Body of pancreas (tissue), 4 donors: Measurements from ENCODE around the gene CDH7. TPM values are rescaled to one million over a fixed set of nuclear protein-coding genes. Genes with fewer than 3 reads are reported as not detected.

Experiments used
- ATAC-seq: fragments of 150-250 bp; one replicate; pipeline ENCODE4 v1.9.1; 2016
- DNase-seq, 4 donors: peaks; one replicate each; pipeline ENCODE4 v3.0.0-alpha.2; 2019
- H3K27ac ChIP-seq, 4 donors: fragments of 200-600 bp; sonication (generic); 1 replicate in 3 of 4; 2 replicates in 1 of 4; pipeline versions ENCODE4 v1.5.1 to v1.6.1; 2016 to 2019; ENCODE audit warnings: mild to moderate bottlenecking in 1 of 4, mixed read lengths in 1 of 4, moderate library complexity in 1 of 4
- H3K27me3 ChIP-seq, 2 donors: fragments of 200-600 bp; sonication (generic); one replicate each; pipeline ENCODE4 v1.6.0; 2016; ENCODE audit warnings: mild to moderate bottlenecking in 1 of 2
- H3K36me3 ChIP-seq, 2 donors: fragments of 200-600 bp; sonication (generic); replicated peaks in 1 of 2; 2 replicates each; pipeline ENCODE4 v1.5.1; 2016; ENCODE audit warnings: low read depth in 2 of 2; ENCODE audit not compliant: insufficient read depth in 1 of 2
- H3K4me1 ChIP-seq: fragments of 200-600 bp; sonication (generic); one replicate; pipeline ENCODE4 v1.6.0; 2016
- H3K4me3 ChIP-seq, 2 donors: fragments of 200-600 bp; sonication (generic); 1 replicate in 1 of 2; 2 replicates in 1 of 2; pipeline ENCODE4 v1.5.1; 2016 to 2019
- H3K9me3 ChIP-seq, 3 donors: fragments of 200-600 bp; sonication (generic); 1 replicate in 2 of 3; 2 replicates in 1 of 3; pipeline ENCODE4 v1.5.1; 2016
- POLR2A ChIP-seq, 3 donors: fragments of 450-650 bp; IDR thresholded peaks; one replicate each; pipeline ENCODE4 v1.6.1; 2016; ENCODE audit warnings: antibody characterized with exemption in 3 of 3, mild to moderate bottlenecking in 2 of 3
- WGBS, 2 donors: methylation state at CpG; one replicate each; pipeline ENCODE4 v1.1.5; 2017; 5-methylcytosine and 5-hydroxymethylcytosine counted together
- intact Hi-C: fragments of 100-400 bp; cut with DNase I; formaldehyde crosslinking; loops from one replicate; pipeline ENCODE4 v1.15.1; 2023
- total RNA-seq, 2 donors: library from RNA; depleted of rRNA; stranded (reverse); fragments of >200 nt; gene quantifications; one replicate each; pipeline ENCODE4 v1.1.0, GENCODE V29; 2016
- TF ChIP-seq, protein P1 (sequence below), 7 experiments: fragments of 450-650 bp in 4 of 7; fragments of 200-600 bp in 3 of 7; sonication (generic) in 3 of 7; IDR thresholded peaks; one replicate each; pipeline ENCODE4 v1.5.1; 2016 to 2019; ENCODE audit warnings: antibody characterized with exemption in 7 of 7

Gene CDH7
- total RNA-seq, 2 donors from 2014 or later: not detected

DNA sequence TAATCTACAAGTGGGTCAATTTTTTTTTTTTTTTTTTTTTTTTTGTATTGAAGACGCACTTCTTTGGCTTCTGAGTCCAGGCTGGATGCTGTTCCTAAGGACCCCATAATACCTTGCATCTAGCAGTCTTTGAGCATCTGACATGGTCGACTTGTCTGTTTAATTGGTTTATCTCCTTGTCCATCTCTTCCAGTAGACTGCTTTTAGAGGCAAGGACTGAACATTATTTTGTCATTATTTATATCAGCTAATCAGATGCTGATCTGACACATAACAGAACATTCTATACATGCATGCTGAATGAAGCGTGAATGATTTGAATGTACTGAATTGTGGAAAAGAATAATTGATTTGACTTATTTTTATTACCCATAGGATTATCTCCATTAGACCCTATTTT lies 118.7 kb downstream of the CDH7 start:
- WGBS, 2 donors: 13 to 24% methylated on average over 2 to 3 of the region's 3 CpGs
- TF ChIP-seq, protein P1, sequence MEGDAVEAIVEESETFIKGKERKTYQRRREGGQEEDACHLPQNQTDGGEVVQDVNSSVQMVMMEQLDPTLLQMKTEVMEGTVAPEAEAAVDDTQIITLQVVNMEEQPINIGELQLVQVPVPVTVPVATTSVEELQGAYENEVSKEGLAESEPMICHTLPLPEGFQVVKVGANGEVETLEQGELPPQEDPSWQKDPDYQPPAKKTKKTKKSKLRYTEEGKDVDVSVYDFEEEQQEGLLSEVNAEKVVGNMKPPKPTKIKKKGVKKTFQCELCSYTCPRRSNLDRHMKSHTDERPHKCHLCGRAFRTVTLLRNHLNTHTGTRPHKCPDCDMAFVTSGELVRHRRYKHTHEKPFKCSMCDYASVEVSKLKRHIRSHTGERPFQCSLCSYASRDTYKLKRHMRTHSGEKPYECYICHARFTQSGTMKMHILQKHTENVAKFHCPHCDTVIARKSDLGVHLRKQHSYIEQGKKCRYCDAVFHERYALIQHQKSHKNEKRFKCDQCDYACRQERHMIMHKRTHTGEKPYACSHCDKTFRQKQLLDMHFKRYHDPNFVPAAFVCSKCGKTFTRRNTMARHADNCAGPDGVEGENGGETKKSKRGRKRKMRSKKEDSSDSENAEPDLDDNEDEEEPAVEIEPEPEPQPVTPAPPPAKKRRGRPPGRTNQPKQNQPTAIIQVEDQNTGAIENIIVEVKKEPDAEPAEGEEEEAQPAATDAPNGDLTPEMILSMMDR (IDR thresholded peaks at IDR 0.05): no peak
- H3K4me3 ChIP-seq: no peak overlapping the region

DNA sequence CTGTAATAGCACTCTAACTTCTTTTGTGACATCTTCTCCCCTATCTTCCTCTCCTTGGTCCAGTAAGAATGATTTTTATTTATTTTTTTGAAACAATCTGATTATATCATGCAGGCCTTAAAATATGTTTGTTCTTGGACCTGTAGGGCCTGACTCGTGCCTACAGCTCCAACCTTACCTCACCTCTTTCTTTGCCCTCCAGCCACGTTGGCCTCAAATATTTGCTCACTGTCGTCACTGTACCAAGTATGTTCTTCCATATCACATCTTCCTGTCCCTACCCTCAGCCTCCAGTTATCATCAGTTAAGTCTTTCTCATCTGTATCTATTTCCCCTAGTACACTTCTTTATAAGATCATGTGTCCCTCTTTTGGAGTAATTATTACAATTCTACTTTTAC lies 125.5 kb downstream of the CDH7 start:
- Histone ChIP-seq H3K27me3 (no peaks in the 10 kb centered on the region), H3K36me3 (no peaks in the 10 kb centered on the region), H3K4me3 (no peak overlapping the region), H3K27ac (no peak overlapping the region), H3K4me1 (no peaks in the 10 kb centered on the region), H3K9me3 (no peaks in the 10 kb centered on the region)
- intact Hi-C loops: no loop called here
- DNase-seq: no peak
- TF ChIP-seq, protein P1 (IDR thresholded peaks at IDR 0.05): no peak
- TF ChIP-seq POLR2A (IDR thresholded peaks at IDR 0.05): no peak
- WGBS, 2 donors: 27 to 29% methylated on average over 3 of the region's 3 CpGs
- no peak for ATAC-seq

More for the DNA sequence above, 118.7 kb downstream of the CDH7 start:
- no peak for DNase-seq
- H3K27me3 ChIP-seq: no peaks in the 10 kb centered on the region
- no peaks in the 10 kb centered on the region for H3K9me3 ChIP-seq
- H3K36me3 ChIP-seq: no peaks in the 10 kb centered on the region
- no peak overlapping the region for H3K27ac ChIP-seq
- no peaks in the 10 kb centered on the region for H3K4me1 ChIP-seq
- intact Hi-C loops: no loop called here
- no peak for ATAC-seq

- no peak overlapping the region for H3K4me3 ChIP-seq
- no peaks in the 10 kb centered on the region for H3K36me3 ChIP-seq
- TF ChIP-seq, protein P1 (IDR thresholded peaks at IDR 0.05): no peak
- TF ChIP-seq POLR2A (IDR thresholded peaks at IDR 0.05): no peak
- no peaks in the 10 kb centered on the region for H3K4me1 ChIP-seq
- DNase-seq (no peak), ATAC-seq (no peak)
- H3K9me3 ChIP-seq: no peaks in the 10 kb centered on the region
- H3K27me3 ChIP-seq: no peaks in the 10 kb centered on the region
- intact Hi-C loops: no loop called here
- WGBS, 2 donors: 69 to 89% methylated on average over 3 of the region's 3 CpGs
- no peak overlapping the region for H3K27ac ChIP-seq
Measured at GRCh38 chr18:65897292-65897691, 146.5 kb downstream of the CDH7 start.

GRCh38 chr18:65901522-65901921 lies 150.7 kb downstream of the CDH7 start:
- WGBS, 2 donors: 41 to 53% methylated on average over 1 of the region's 1 CpG
- ATAC-seq (no peak), DNase-seq (no peak)
- TF ChIP-seq POLR2A (IDR thresholded peaks at IDR 0.05): no peak
- TF ChIP-seq, protein P1 (IDR thresholded peaks at IDR 0.05): no peak
- Histone ChIP-seq H3K9me3 (no peaks in the 10 kb centered on the region), H3K4me3 (no peak overlapping the region), H3K36me3 (no peaks in the 10 kb centered on the region), H3K27me3 (no peaks in the 10 kb centered on the region), H3K4me1 (no peaks in the 10 kb centered on the region), H3K27ac (no peak overlapping the region)
- intact Hi-C loops: no loop called here

DNA sequence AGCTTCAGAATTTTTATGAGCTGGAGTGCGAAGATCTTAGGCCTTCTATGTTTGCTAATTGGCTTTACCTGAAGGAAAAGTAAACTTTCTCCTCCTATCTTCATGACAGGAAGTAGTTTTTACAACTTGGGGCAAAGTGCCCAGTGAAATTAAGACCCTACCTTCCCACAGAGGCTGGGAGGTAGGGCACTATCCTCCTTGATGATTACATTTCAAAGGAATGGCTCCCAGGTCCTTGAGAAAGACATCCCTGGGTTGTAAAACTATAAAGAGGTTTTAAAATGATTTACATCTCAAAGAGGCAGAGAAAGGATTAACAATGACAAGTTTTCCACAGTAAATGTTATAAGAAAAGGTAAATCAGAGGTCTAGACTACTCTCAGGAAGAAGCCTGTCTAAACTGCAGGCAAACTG lies 155.8 kb downstream of the CDH7 start:
- 47% methylated on average over 1 of the region's 1 CpG for WGBS, 2 donors
- no peak overlapping the region for H3K27ac ChIP-seq
- H3K4me3 ChIP-seq: no peak overlapping the region
- DNase-seq (no peak), ATAC-seq (no peak)
- H3K27me3 ChIP-seq: no peaks in the 10 kb centered on the region
- no peak for TF ChIP-seq POLR2A (IDR thresholded peaks at IDR 0.05)
- TF ChIP-seq, protein P1 (IDR thresholded peaks at IDR 0.05): no peak
- H3K36me3 ChIP-seq: no peaks in the 10 kb centered on the region
- no peaks in the 10 kb centered on the region for H3K9me3 ChIP-seq
- intact Hi-C loops: no loop called here
- no peaks in the 10 kb centered on the region for H3K4me1 ChIP-seq
